GM18508 (cell line): ENCODE data around the gene TNFRSF13B.
"Not testable (repeated sequence)": the region's sequence is repeated elsewhere in the genome, so short reads cannot be mapped to it uniquely, and the experiment has no call there.

Source experiments
- ATAC-seq: cut with Tn5 transposase; IDR thresholded peaks from one replicate; pipeline ENCODE4 v1.9.1; 2021; ENCODE audit warnings: moderate number of reproducible peaks; ENCODE audit not compliant: insufficient read depth, unreplicated experiment

The TNFRSF13B gene

GRCh38 chr17:17007891-17008290 lies 36.0 kb upstream of the TNFRSF13B start:
- not testable (repeated sequence) for ATAC-seq

GRCh38 chr17:17004997-17005614 lies 33.2 kb upstream of the TNFRSF13B start:
- not testable (repeated sequence) for ATAC-seq

DNA sequence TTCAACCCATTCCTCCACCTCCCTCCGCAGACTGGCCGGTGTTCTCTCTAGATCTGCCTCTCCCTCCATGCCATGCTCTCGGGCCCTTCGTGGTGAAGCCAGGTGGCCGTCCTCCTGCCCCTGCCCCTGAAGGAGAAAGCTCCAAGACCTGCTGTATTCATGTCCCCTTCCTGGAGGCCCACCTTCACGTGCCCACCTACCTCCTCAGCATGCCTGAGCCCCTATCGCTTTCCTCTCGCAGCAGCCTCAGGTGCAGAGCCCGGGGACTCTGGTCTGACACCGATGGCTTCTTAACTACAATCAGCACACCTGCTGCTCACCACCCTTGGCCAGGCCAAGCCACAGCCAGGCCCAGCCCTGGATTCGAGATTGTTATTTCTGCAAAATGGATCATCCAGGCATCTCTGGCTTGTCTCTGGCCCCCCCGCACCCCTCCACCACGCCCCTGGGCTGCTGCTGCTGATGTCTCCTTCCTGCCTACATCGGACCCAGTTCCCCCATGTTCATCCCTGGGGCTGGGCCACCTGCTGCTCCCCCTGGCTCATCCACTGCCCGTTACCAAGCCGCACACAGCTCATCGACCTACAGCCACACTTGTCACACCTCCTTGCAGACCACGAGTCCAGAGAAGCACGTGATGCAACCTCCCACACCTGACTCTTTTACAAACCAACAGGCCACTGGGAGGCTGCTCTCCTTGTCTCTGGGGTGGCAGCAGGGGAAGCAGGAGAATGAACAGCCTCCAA lies 32.5 kb upstream of the TNFRSF13B start:
- ATAC-seq, result no peak

DNA sequence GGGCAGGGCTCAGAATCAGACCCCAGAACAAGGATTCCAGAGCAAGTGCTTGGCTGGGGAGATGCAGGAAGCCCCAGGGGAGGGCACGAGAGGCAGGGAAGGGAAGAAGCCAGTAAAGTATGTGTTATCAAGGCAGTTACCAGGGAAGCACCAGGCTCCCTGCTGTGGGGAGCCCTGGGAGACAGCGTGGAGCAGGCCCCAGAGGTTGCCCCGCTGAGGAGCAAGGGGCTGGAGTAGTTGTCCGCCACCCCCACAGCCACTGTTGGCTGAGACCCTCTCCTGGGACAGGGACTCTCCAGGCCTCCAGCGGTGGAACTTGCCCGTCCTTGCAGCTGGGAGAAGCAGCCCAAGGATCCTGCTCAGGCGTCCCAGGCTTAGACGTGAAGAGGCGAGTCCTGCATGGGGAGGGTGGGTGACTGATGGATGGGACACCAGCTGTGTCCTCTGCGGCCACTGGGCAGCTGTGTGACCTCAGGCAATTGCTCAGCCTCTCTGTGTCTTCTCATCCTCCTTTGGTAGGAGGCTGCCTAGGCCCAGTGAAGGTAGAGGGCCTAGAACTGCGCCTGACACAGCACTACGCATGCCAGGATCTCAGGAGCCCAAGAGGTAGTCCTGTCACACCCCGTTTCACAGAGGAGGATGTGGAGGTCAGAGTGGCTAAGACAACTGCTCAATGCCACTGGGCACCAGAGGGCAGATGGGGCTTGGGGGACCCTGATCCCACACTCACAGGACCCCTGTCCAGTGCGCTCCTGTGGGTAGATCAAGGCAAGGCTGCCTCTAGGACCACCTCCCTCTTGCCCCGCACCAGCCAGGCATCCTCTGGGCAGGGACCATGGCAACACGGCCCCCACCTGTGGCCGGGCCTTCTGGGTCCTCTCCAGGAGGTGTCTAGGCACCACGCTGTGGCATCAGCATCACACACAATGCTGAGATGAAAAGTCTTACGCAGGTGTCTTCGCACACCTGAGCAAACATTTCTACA lies 31.1 kb upstream of the TNFRSF13B start:
- not testable (repeated sequence) for ATAC-seq

- no peak for ATAC-seq
Observed at GRCh38 chr17:17001874-17002520, 30.1 kb upstream of the TNFRSF13B start.

DNA sequence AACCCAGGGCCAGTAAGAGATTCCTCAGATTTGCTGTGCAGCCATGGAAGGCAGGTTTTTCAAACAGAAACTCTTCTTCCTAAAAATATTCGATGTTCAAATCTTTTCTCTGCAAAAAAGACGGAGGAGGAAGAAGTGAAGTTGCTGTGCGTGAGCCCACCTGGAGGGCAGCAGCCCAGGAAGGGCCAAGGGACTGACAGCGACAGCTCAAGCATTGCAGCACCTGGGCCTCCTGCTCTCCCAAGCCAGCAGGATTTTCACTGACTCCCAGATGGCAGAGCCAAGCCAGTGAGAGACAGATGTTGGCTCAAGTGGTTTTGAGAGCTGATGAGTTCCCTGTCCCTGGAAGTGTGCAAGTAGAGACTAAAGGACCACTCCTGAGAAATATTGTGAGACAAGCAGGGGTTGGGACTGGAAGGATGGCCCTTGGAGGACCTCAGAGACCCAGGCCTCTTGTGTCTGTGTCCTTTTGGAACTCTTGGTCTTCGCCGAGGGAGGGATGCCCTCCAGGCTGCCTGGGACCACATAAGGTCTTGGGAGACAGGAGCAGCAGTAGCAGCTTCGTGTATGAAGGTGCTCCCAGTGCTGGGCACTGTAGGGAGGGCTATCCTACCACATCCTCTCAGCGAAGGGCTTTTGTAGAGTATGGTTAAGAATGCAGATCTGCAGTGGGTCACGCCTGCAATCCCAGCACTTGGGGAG lies 29.3 kb upstream of the TNFRSF13B start:
- no peak for ATAC-seq

DNA sequence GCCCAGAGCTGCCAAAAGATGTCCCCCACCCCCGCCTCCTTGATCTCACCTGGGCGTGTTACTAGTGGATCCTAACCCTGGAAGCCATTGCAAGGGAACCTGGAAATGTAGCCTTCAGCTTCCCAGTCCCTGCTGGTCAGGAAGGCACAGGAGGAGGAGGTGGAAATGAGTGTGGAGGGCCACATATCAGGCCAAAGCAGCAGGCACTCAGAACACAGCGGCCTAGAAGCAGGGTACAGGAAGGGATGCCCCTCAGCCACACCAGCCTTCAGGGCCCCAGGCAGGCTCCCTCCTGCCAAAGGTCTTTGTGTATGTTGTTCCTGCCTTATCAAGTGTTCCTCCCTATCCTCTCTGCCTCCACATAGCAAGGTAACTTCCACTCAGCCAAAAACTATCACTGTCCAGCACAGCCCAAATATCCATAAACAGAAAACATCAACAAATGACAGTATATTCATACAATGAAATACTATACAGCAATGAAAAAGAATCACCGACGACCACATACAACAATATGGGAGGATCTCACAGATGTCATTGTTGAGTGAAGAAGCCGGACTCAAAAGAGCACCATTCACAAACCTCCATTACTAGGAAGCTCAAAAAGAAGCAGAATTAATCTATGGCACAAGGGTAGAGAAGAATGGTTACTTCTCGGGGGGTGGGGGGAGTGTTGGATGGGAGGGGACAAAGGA lies 28.2 kb upstream of the TNFRSF13B start:
- no peak for ATAC-seq

- ATAC-seq, result no peak
Observed at GRCh38 chr17:16997514-16998429, 25.9 kb upstream of the TNFRSF13B start.

DNA sequence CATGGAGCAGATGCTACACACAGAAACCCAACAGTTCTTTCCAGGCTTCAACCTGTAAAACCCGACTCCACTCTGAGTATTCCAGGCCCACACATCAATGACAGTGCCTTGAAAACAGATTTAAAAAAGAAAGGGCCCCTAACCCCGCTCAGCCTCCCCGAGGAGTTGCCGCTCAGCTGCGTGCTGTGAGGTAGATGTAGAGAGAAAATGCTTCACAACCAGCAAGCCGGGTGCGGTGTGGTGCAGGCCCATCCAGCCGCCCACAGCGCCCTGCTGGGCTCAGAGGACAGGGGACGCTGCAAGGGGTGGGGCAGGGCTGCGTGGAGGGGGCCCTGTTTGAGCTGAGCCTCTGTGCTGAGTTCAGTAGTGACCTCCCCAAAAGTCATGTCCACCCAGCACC lies 24.8 kb upstream of the TNFRSF13B start:
- not testable (repeated sequence) for ATAC-seq

GRCh38 chr17:16995930-16996329 lies 24.0 kb upstream of the TNFRSF13B start:
- ATAC-seq, result no peak

- no peak for ATAC-seq
Observed at GRCh38 chr17:16994631-16995030, 22.7 kb upstream of the TNFRSF13B start.

DNA sequence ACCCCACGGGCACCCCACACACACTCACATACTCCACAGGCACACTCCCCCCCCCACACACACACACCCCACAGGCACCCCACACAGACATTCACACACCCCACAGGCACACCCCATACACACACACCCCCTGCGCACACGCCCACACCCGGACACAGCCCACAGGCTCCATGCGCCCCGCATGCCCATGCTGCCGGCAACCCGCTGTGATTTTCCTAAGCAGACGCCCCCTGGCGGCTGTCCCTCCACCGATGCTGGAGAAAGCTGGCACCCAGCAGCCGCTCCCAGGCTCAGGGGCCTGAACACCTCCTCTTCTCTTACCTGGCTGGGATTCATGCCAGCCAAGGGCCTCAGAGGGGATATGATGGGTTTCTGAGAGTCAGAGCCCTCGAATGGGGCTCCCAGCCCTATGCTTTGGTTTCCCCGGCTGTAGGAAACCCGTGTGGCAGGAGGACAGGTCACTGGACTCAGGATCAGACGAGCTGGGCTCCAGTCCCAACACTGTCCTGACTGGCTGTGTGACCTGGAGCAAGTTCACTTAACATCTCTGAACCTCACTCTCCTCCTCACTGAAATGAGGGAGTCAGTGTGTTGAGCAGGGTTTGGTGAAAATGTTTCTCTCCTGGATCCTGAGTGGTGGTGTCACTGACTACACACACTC lies 19.6 kb upstream of the TNFRSF13B start:
- ATAC-seq, result no peak

DNA sequence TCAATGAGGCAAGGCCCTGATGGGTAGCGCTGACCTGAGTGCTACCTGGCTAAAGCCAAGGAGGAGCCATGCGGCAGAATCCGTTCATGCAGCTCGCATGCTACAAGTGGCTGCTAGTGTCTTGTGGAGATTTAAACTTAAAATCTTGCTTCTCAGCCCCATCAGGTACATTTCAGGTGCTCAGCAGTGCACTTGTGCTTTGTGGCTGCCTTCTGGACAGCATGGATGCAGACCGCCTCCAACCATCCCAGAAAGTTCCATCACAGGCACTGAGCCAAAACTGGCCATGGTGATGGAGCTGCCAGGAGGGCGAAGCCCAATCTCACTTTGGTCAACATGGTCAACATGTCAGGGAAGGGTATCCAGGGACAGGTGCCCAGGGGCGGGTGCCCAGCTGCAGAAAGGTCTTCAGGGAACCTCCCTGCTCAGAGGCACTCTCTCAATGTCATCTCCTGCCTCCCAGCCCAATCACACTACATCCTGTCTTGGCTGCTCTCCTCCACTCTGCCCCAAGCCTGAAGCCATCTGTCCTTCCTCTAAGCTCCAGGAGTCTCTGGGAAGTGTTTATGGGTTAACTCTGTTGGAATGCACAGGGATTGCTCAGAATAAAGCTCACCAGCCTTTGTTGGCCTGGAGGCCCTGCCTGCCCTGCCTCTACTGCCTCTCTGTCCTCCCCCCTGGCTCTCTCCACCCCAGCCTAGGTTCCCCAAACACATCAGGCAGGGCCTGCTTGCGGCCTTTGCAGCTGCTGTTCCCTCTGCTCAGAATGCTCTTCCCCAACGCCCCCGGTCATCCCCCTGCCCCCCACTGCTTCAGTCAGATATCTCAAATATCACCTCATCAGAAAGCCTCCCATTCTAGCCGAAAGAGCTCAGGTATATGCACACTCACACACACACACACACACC lies 18.3 kb upstream of the TNFRSF13B start:
- ATAC-seq, result no peak

GRCh38 chr17:16989230-16989952 lies 17.5 kb upstream of the TNFRSF13B start:
- no peak for ATAC-seq

- ATAC-seq, result no peak
Observed at GRCh38 chr17:16988749-16989229, 16.9 kb upstream of the TNFRSF13B start.
